Stimulated activated CD8-positive, alpha-beta memory T cell treated with anti-CD3 and anti-CD28 coated beads, Interleukin-15, amount 100 ng/mL, for 4 hours (primary cell): ENCODE data around the gene SLC7A1.
A peak's percentile ranks its signal among the peaks of the same experiment; 100 is the strongest.

Source experiments
- DNase-seq, 2 donors: peaks; one replicate each; pipeline ENCODE4 v3.0.0-alpha.2; 2020; ENCODE audit warnings: low read depth in 2 of 2

SLC7A1 gene

GRCh38 chr13:29490561-29490885 lies 105.0 kb downstream of the SLC7A1 start:
- DNase-seq, result no peak

DNA sequence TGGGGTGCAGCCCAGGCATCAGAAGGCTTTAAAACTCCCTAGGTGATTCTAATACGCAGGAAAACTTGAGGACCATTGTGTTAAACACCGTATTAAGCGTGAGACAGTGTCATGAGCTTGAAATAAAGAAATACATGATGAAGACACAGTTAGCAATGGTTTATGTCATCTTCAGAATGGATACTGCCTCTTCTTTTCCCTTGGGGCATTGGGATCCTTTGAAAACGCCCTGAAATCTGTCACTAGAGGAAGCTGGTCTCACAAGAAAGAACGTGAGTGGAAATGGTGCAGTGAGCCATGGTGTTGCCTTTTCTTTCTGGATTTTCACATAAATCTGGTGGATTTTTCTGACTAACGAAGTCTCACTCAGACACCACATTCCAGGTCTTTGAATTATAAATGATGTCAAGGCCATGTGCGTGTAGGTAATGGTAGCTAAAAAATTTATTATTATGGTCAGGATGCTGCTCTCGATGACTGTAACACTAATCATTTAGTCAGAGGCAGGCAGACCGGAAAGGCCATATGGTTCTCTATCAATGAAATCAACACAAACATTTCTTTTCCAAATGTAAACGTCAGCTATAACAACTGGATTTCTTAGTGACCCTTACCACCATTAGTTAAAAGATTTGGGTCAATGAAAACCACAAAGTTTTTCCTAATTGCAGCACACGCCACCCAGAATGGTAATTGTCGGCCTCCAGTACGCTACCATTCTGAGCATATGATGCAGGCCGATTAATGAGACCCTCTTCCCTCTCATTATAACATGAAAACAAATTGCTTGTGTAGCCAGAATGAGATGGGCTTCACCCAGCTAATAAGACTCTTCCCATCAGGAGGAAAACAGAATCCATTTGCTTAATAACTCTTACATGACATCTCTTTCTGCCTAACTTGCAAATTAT lies 105.6 kb downstream of the SLC7A1 start:
- DNase-seq, result no peak

DNA sequence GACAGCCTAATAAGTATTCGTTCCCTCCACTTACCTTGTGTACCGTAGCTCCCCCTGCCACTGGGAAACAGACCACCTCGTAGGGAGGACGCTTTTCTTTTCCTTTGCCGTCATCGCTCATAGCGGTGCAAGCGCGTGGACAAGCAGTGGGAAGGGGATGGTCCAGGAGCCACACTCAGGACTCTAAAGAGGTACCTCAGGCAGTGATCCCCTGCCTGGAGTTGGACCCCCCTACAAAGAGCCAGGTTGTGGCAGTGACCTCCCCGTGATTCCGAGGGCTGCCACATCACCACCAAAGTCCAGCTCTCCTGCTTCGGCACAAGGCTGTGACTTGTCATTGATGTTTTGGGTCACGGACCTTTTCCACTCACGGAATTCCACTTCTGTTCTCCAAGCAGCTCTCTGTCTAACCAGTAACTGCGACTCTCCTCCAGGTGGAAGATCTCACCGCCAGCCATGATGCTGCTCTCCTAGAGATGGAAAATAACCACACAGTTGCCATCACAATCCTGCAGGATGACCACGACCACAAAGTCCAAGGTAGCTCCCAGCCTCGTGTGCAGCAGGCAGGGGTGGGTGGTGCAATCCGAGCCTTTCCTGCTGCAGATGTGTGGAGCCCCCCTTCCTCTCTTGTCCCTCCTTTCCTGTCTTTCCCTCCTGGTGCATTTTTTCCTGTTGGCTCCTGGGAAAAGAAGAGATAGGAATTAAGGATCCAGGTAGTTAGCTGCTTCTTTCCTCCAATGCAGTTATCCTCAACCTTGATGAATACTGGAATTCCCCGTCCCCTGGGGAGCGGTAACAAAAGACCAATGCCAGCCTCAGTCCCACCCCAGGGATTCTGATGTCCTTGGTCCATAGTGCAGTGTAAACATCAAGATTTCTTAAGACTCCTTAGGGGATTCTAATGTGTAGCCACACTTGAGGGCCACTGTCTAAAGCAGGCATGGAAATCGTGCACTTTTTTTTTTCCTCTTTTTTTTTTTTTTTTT lies 107.7 kb downstream of the SLC7A1 start:
- no peak for DNase-seq

DNA sequence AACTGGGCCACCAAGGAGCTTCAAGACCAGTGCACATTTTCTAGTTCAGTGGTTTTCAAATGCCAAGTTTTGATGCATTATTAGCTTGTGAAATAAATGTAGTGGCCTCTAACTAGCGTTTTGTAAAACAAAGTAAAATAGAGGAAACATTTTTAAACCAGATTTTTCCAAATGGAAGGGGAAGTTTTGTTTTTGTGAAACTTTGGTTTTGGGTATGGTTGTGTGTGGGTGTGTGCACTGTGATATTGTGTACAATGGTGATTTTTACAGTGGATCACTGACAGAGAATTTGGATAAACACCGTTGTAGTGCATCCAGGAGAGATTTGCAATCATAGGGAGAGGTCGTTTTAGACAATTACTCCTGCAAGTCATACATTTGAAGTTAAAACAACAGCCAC lies 108.9 kb downstream of the SLC7A1 start:
- DNase-seq, result no peak

- DNase-seq, result no peak
These were observed 110.7 kb downstream of the SLC7A1 start for GRCh38 chr13:29484796-29485195.

GRCh38 chr13:29484236-29484635 lies 111.3 kb downstream of the SLC7A1 start:
- DNase-seq, result no peak

- no peak for DNase-seq
These were observed 111.9 kb downstream of the SLC7A1 start for GRCh38 chr13:29483623-29484022.

- no peak for DNase-seq
These were observed 112.3 kb downstream of the SLC7A1 start for GRCh38 chr13:29483211-29483610.

- DNase-seq, result no peak
These were observed 113.0 kb downstream of the SLC7A1 start for GRCh38 chr13:29482504-29482903.

GRCh38 chr13:29481603-29482002 lies 113.9 kb downstream of the SLC7A1 start:
- DNase-seq, result no peak

- no peak for DNase-seq
These were observed 114.5 kb downstream of the SLC7A1 start for GRCh38 chr13:29480893-29481525.

DNA sequence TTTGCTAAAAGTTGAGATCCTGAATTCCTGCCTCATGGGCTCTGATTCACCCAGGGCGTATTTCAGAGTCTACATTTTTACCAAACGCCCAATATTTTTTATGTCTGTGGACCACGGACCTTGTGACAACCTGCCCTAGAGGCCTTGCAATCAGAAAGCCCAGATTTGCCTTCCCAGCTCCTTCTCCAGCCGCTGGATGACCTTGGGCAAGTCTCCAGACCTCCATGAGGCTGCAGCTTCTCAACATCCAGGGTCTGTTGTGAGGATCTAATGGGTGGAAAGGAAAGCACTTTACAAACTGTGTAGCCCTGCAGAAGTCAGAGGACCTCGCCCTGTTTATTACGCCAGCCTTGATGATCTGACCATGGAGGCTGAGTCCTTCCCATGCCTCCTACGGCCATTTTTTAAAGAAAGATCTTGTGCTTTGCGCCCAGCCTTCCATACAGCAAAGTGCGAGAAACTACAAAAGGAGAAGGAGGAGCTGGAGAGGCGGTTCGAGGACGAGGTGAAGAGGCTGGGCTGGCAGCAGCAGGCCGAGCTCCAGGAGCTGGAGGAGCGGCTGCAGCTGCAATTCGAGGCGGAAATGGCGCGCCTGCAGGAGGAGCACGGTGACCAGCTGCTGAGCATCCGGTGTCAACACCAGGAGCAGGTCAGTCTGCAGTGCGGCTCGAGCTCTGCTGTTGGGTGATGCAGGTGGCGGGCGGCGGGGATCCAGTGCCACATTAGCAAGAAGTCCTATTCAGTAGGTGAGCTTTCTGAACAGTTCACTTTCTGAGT lies 115.6 kb downstream of the SLC7A1 start:
- DNase-seq, result no peak

DNA sequence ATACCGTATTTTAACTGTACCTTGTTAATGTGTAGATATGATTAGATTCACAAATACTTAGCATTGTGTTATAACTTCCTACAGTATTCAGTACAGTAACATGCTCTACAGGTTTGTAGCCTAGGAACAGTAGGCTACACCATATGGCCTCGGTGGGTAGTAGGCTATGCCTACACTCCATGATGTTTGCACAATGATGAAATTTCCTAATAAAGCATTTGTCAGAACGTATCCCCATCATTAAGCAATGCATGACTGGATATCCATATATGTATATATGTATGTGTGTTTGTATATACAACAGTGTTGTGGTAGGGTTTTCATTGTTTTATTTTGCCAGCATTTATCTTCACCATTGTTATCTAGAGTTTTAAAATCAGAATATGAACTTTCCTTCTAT lies 119.4 kb downstream of the SLC7A1 start:
- DNase-seq, result no peak

- no peak for DNase-seq
These were observed 120.5 kb downstream of the SLC7A1 start for GRCh38 chr13:29474991-29475390.

DNA sequence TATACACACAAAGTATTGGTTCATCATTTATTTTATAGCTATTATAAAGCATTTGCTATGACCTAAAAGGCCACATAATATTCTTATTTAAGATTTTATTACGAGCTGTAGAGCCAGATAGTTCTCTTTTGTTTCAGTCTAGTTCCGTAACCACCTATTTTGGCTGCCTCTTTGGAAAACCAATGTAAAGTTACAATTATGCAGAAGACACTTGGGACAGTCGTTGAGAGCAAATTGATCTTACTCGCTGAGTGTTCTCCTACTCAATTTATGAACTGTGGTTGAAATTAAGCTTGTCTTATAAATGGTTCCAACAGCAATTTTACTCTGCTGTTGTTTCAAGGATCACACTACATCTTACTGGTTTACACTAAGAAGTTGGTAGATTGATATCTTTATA lies 122.3 kb downstream of the SLC7A1 start:
- no peak for DNase-seq

DNA sequence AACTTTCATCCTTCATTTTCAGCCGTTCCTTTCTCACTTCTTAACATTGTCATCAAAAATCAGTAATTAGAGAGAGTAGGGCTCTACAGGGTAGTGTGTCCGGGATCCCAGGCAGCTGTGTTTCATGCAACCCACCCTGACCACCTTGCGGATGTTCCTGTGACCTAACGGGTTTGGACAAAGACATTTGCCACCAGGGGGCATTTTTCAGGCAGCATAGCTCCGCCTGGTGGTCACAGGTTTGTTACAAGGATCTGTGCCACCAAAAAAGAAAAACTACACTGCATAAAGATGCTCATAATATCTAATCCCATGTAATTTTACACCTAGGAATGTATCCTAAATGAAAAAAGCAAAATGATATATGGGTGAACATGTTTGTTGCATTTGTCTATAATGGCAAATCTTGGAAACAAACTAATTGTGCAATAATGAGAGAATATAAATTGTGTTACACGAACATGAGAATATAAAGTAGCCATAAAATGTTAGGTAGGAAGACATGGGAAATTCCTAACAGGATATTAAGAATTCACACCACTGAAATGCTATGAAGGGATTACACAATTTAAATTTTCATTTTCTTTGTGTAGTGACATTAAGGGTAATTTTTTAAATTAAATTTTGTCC lies 123.0 kb downstream of the SLC7A1 start:
- peak in 1 of 2 donors; percentile 10 for DNase-seq

DNA sequence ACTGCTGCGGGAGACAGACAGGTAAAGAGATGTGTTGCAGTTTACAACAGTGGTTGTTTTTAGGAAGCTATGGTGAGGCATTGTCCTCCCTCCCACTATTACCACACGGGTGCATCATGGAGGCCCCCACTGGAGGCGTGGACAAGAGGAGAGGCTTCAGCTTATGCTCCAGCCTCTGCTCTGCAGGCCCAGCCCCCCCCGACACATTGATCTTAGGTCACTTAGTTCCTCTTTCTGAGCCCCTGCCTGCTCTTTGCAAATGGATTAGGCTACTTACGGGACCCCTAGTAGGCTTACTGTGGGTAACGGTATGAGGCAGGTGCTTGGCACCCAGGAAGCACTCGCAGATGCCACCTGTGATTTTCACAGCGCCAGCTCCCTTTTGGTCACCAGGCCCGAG lies 123.9 kb downstream of the SLC7A1 start:
- DNase-seq, result no peak

GRCh38 chr13:29465741-29466293 lies 129.7 kb downstream of the SLC7A1 start:
- no peak for DNase-seq

DNA sequence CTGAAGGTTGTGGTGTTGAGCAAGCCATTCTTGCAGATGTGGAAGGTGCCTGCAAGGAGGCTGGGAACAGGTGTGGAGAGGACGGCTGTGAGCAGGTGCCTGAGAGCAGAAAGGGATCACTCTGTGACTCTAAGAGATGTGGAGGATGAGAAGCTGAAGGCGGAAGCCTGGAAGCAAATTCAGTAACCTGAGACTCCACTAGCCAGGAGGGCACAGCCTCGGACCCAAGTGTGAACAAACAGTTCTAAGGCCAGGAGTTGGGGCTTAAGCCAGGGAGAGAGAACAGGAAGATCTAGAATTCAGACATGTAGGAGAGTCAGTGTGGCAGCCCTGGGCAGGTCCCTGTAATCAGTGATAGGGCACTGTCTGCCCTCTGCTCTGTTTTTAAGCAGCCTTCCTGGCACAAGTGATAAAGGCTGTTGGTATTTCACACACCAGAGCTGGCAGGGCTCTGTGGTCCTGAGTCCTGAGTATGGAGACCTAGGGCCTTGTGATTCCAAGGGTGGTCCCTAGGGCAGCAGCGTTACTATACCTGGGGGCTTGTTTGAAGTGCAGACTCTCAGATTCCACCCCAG lies 131.3 kb downstream of the SLC7A1 start:
- DNase-seq, result no peak

- no peak for DNase-seq
These were observed 135.6 kb downstream of the SLC7A1 start for GRCh38 chr13:29459813-29460355.
